HG03439 (cell line): Measurements from ENCODE around the gene NTM.

Experiments
- ATAC-seq: cut with Tn5 transposase; IDR thresholded peaks from one replicate; pipeline ENCODE4 v1.9.1; 2021; ENCODE audit warnings: mild to moderate bottlenecking, moderate library complexity; ENCODE audit not compliant: unreplicated experiment

The NTM gene

GRCh38 chr11:132147464-132147863 is 777.0 kb downstream of the NTM start:
- no peak for ATAC-seq

DNA sequence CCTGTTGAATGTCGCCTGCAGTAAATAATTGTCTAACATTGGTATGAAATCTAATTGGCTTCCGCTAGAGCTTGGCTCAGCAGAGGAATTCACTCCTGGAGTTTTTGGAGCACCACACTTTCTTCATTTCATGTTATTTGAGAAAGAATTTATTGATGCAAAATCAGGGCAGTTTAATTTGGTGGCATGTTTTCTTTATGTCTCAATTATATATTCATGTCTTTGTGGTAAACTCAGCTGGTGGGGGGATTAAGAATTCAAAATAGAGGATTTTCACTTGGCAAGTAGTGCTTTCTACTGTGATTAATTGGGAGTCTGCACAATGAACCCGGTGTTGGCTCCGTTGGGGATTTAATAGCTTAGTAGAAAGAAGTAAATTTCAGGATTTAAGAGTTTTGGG is 784.4 kb downstream of the NTM start:
- no peak for ATAC-seq

DNA sequence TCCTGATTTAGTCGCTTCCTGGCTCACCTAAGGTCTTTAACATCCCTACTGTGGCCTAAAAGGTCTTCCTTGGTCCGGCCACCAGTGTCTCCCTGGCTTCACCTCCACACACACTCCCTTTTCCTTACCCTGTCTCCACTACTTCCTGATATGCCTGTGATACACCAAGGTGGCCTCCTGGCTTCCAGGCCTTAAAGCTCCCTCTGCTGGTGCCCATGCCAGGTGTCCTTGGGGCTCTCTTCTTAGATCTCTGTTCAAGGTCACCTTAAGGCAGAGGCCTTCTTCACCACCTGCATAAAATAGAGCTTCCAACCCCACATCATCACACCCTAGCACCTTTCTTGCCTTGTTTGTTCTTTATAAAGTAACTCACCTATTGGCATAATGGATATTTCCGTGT is 787.7 kb downstream of the NTM start:
- no peak for ATAC-seq

DNA sequence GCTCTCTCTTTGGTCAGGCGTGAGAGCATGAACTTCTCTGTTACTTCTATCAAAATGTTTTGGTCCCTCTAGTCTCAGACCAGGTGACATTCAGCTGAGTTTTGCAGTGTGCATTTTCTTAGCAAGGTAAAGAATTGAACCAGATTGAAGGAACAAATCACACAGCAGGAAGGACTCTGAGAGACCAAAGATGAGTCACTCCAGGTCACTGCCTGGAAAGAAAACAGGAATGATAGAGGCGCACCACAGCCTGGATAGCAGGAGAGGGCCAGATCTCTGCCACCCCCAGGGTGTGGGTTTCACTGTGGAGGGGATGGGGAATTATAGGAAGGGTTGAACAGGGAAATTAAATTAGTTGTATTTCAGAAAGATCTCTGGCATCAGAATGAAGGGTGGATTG is 788.3 kb downstream of the NTM start:
- ATAC-seq: no peak

DNA sequence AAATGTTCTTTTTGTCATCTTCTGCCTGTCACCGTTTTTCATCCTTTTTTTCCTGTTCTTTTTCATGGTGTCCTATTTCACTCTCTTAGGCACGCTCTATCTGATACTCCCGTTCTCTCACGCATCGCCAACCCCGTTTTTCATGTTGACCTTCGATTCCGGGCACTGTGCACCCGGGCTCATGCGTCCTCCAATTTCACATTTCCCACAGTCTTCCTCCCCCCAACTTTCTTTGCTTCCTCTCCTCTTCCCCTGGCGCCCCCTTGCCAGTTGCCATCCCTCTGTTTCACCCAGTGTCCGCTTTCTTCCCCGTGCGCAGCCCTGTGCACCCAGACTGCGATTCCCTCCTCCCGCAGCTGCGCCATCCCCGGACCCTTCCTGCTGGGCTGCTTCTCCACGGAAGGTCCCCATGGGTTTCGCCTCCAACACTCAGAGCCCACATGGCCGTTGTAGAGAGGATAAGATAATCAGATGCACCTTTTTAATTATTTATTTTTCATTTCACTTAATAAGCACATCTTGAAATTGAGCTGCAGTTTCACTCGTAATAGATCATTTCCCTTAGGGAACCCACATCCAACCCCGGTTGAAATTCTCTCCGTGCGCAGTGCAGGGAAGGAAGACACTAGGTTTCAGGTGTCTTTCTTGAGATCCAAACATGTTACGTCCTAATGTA is 791.1 kb downstream of the NTM start:
- no peak for ATAC-seq

DNA sequence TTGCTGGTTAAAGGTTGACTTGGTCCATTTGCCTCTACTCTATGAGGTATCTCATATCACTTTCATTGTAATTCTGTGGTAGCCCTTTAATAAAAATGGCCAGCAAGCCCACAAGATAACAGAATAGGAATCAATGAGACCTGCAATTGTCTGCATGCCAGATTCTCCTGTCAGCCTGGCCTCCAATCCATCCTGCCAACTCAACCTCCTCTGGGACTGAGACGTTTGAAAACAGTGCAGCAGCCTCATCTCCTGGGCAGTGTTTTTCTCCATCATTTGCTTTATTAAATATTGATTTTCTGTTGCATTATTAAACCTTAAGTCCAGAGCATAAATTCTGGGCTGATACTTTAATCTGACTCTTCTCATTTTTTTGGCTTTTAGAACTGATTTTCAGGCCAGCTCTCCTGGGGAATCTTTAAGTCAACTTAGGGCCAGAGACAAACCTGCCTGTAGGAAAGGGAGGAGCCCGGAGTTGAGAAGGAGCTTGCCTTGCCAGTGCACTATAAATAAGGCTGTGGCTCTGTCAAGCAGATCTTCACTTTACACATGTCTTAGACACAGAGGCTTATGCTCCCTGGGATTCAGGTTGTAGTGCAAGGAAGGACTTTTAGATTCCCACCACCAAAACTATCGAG is 798.0 kb downstream of the NTM start:
- no peak for ATAC-seq

GRCh38 chr11:132171031-132171430 is 800.6 kb downstream of the NTM start:
- ATAC-seq: no peak

DNA sequence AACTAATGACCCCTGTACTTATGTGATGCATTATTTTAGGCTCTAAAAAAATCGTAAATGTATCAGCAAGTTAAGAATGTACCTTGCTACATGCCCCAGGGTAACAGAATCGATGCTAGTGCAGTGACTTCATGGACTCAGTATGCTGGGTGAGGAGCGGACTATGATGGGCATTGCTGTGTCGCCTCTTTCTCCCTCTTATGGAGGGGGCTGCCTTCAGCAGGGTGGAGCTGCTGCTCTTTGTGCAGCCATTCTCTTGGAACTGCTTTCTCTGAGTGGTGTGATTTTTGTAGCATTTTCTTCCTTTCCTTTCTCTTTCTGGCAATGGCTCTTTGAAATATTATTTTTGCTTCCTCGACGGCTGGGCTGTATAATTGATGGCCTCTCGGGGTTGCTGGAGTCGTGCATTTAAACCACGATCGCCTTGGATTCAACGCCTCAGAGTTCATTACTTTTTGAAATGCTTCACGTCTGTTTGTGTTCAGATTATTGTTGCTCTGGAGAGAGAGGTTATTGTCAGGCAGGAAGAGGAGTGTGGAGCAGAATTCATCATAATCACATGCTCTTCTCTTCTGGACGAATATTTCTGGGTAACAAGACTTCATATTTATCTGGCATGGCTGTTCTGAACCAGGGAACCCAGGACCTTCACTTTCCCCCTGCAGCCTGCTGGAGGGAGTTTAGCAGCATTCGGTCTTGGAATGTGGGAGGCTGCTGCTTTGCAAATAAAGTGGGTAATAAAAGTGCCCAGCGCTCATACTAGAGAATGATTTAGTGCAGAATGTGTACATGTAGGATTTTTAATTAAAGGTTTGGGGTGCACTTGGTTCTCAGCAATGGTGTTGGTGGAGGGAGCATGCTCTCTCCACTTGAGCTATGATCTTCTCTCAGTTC is 804.2 kb downstream of the NTM start:
- ATAC-seq: no peak

- ATAC-seq: no peak
Measured at GRCh38 chr11:132177106-132177505, 806.7 kb downstream of the NTM start.

DNA sequence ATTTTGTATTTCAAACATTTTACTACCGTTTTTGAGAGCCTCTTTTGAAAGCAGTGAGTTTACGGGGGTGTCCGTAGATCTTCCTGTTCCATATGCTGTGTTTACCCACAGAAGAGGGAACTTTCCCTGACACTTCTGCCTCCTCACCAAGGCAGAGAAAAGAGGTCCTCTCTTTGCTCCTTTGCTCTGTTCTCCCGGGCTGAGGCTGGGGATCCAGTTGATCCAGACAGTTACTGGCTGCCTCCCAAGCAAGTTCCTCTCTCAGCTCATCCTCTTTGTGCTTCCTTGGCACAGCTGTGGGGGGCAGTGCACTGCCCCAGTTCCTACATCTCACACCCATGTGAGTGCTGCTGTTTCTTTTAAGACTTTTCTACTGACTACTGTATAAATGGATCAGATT is 813.7 kb downstream of the NTM start:
- no peak for ATAC-seq

DNA sequence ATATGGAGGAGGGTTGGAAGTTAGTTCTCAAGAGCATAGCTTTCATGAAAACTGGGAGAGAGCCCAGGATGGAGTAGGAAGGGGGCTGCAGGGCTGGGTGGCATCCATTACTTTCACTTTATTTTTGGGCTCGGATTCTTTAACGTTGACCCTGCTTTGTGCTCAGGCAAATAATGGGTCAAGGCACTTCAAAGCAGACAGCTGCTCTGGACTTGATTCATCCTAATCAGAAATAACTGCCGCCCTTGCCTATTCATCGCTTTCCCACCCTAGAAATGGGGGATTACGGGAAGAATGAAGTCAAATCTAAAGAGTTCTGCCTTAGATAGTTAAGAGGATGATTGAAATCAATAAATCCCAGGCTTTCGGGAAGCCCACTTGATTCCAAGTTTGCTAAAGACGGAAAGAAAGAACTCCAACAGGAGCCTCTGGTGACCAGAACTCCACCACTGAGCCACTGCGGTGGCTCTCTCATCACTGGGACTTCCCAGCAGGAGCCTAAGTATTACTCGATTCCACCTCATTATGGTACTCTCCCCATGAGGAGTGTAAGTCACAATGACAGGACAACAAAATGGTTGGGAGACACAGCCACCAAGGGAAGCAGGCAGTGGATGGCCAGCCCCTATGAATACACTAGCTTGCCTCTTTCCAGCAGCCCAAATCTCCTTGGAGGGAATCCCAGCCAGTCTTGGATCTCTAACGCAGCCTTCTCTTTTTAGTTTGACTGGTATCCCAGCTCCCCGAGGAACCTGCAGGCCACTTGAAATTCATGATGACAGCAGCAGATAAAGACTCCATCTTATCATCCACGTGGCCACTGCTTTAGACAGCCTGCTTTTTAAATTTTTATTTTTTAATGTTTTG is 815.5 kb downstream of the NTM start:
- no peak for ATAC-seq

DNA sequence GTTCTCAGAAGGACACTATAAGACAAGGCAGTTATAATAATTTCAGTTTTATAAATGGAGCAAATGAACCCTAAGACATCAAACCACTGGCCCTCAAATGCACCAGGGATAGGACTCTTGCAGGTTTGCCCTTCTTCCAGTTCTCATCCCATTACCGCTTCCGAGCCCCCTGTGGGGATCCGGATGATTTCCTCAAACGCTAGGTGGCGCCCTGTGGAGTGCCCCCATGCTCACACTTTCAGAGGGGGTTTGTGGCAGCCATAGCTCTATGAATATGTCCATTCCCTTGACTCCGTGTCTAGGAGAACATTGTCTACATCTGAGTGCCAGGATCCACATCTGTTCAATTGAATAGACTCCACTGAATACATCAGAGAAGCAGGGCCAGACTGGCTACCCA is 816.3 kb downstream of the NTM start:
- no peak for ATAC-seq

DNA sequence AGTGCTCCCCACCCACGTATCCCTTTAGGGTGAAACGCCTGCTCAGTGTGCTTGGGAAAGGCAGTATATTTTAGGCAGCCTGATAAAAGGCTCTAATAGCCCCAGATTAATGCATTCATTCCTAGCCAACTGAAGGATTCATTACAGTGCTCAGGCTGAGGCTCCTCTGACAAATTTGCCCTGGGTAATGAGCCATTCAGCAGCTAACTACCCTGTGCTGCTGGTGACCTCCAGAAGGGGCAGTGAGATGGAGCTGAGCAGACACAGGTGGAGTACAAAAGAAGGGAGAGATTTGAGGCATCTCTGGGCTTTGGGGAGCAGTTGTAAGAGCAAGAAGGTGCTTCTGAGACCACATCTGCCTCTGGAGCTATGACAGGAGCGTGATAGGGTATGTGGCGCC is 817.0 kb downstream of the NTM start:
- ATAC-seq: no peak

DNA sequence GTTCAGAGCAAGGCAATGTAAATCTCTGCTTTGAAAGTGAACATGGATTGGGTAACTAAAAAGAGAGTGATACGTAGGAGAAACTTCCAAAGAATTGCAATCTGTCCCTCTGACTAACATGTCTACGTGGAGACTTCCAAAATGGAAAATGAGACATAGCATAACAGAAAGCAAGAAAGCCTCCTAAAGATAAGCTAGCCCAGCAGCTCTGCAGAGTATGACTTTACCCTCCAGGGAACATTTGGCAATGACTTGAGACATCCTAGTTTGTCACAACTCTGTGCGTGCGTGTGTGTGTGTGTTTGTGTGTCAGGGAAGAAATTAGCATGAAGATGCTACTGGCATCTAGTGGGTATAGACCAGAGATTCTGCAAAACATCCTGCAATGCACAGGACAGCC is 817.4 kb downstream of the NTM start:
- no peak for ATAC-seq

- no peak for ATAC-seq
Measured at GRCh38 chr11:132196928-132197327, 826.5 kb downstream of the NTM start.

DNA sequence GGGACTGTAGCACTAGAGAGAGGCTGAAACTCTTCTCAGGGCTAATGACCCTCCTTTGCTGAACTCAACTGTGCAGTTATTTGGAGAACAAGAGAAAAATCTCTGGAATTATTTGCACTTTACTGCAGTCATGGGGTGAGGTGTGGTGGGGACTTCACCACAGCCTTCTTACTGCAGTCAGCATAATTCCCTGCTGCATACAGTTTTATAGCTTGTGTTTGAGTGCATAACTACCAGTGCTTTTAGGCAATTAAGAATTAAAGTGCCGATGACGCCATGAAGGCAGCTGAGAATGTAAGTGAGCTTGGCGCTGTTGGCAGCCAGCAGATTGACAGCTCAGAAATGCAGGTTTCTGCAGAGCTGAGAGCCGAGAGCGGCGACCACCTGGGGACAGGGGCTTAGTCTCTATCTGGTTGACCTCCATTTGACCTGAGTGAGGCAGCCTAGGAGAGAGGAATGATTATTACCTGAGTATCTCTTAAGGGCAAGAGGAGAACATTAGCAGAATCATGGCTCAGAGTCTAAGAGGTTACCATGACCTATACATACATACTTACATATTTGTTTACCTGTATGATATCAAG is 830.0 kb downstream of the NTM start:
- no peak for ATAC-seq

DNA sequence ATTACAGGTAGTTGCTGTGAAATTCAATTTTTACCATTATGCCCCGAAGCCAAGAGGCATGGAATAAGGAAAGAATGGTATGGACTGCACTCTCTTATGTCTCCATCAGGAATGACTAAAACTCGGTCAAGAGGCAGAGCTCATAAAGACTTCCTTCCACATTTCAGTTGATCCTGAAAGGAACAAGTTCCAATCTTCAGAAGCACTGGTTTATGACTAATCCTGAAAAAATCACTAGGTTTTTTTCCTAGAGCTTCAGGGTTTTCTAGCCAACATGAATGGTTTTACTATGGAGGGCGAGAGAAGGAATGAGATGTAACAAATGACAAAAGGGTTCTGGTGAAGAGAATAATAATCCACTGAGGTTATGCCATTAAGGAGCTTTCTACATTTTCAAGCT is 832.2 kb downstream of the NTM start:
- ATAC-seq: no peak

DNA sequence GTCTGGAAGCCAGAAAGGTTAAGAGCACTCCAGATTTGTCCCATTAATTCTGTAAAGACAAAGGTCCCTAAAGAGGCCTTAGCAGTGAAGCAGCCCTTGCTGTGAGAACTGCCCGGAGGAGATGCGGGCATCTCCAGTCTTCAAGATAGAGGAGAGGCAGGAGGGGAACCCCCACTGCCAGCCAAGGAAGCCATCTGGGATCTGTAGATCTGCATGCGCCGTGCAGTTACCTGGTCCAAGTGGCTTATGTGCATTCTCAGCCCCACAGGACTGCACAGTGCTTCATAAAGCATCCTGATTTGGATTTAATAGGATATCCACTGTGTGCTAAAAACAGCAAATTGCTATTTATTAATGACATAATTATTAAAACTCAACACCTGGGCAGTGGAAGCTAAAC is 834.6 kb downstream of the NTM start:
- ATAC-seq: no peak

- no peak for ATAC-seq
Measured at GRCh38 chr11:132205496-132205895, 835.1 kb downstream of the NTM start.

DNA sequence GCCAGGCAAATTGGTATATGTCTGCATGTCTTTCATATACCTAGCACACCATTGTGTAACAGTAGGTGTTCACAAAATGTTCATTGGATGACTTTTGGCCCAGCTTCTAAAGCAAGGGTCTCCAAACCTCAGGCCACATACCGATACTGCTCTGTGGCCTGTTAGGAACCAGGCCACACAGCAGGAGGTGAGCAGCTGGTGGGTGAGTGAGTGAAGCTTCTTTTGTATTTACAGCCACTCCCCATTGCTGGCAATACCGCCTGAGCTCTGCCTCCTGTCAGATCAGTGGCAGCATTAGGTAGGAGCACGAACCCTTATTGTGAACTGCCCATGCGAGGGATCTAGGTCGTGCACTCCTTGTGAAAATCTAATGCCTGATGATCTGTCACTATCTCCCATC is 836.6 kb downstream of the NTM start:
- no peak for ATAC-seq
